ENCODE data around the gene ADGRA1.
"Not testable (repeated sequence)": the region's sequence is repeated elsewhere in the genome, so short reads cannot be mapped to it uniquely, and the experiment has no call there.

GRCh38 chr10:133151071-133151470, 63.3 kb downstream of the ADGRA1 start:
- not testable (repeated sequence) for TF ChIP-seq CTCF (IDR thresholded peaks at IDR 0.05; ENCODE audit: low read length); EZH2 (optimal IDR thresholded peaks at IDR 0.05; ENCODE audit: low read depth, low read length); EZH2phosphoT487 (IDR thresholded peaks at IDR 0.05; ENCODE audit: low read length)

All from MM.1S (cell line).